HG03025 (cell line): ENCODE measurements around the gene LRRC8D.
"Not testable (repeated sequence)": the region's sequence is repeated elsewhere in the genome, so short reads cannot be mapped to it uniquely, and the experiment has no call there.

ENCODE experiments used
- ATAC-seq: cut with Tn5 transposase; IDR thresholded peaks from one replicate; pipeline ENCODE4 v1.9.1; 2021; ENCODE audit warnings: mild to moderate bottlenecking, moderate library complexity; ENCODE audit not compliant: unreplicated experiment, low FRiP score

Gene LRRC8D

GRCh38 chr1:89975540-89976125 is 154.8 kb downstream of the LRRC8D start:
- no peak for ATAC-seq

- ATAC-seq, result no peak
These were observed 157.9 kb downstream of the LRRC8D start for GRCh38 chr1:89978755-89979154.

- no peak for ATAC-seq
These were observed 159.8 kb downstream of the LRRC8D start for GRCh38 chr1:89980605-89981004.

- not testable (repeated sequence) for ATAC-seq
These were observed 162.0 kb downstream of the LRRC8D start for GRCh38 chr1:89982846-89983245.

GRCh38 chr1:89984564-89985116 is 163.8 kb downstream of the LRRC8D start:
- ATAC-seq, result not testable (repeated sequence)

DNA sequence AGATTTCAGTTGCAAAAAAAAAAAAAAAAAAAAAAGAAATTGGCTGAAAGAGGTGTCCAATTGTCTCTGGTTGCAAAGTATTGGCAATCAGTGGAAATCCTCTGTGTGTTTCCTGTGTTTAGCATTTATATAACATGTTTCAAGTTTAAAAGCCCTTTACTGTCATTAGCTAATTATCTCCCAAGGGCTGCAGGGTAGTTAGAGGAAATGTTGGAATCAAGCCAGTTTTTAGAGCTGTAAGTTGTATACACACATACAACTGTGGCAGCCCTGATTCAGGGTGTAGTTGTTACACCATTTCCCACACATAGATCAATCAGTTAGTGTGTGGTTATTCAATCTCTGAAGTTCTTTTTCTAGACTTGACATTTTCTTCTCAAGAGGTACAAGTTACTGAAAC is 165.2 kb downstream of the LRRC8D start:
- ATAC-seq, result no peak
